GM19023 (cell line): ENCODE results near the gene MTHFSD.

Experiments used
- ATAC-seq: cut with Tn5 transposase; IDR thresholded peaks from one replicate; pipeline ENCODE4 v1.9.1; 2021; ENCODE audit warnings: mild to moderate bottlenecking, moderate library complexity; ENCODE audit not compliant: unreplicated experiment

Gene MTHFSD

GRCh38 chr16:86531641-86532525, 23.2 kb downstream of the MTHFSD start:
- ATAC-seq: no peak

- no peak for ATAC-seq
These were observed 23.9 kb downstream of the MTHFSD start for GRCh38 chr16:86531191-86531545.

- no peak for ATAC-seq
These were observed 24.5 kb downstream of the MTHFSD start for GRCh38 chr16:86530251-86531190.

- no peak for ATAC-seq
These were observed 25.9 kb downstream of the MTHFSD start for GRCh38 chr16:86529160-86529559.

- ATAC-seq: no peak
These were observed 26.7 kb downstream of the MTHFSD start for GRCh38 chr16:86528061-86528929.

- no peak for ATAC-seq
These were observed 27.7 kb downstream of the MTHFSD start for GRCh38 chr16:86527366-86527765.

- no peak for ATAC-seq
These were observed 29.3 kb downstream of the MTHFSD start for GRCh38 chr16:86525696-86526095.

GRCh38 chr16:86524029-86524428, 31.0 kb downstream of the MTHFSD start:
- ATAC-seq: no peak

GRCh38 chr16:86523166-86523740, 31.8 kb downstream of the MTHFSD start:
- no peak for ATAC-seq

GRCh38 chr16:86522634-86523033, 32.4 kb downstream of the MTHFSD start:
- ATAC-seq: no peak

- no peak for ATAC-seq
These were observed 33.5 kb downstream of the MTHFSD start for GRCh38 chr16:86521236-86522197.

- ATAC-seq: no peak
These were observed 34.5 kb downstream of the MTHFSD start for GRCh38 chr16:86520317-86521210.

GRCh38 chr16:86519649-86520316, 35.3 kb downstream of the MTHFSD start:
- ATAC-seq: no peak

GRCh38 chr16:86519007-86519648, 35.9 kb downstream of the MTHFSD start:
- ATAC-seq: no peak

- no peak for ATAC-seq
These were observed 37.3 kb downstream of the MTHFSD start for GRCh38 chr16:86517652-86518258.

GRCh38 chr16:86517033-86517432, 38.0 kb downstream of the MTHFSD start:
- ATAC-seq: no peak

- no peak for ATAC-seq
These were observed 38.4 kb downstream of the MTHFSD start for GRCh38 chr16:86516623-86517003.
